Activated CD8-positive, alpha-beta memory T cell treated with anti-CD3 and anti-CD28 coated beads, Interleukin-2, amount 50 U/mL, for 24 hours (primary cell): ENCODE results near the gene SLCO2B1.

ENCODE experiments used
- DNase-seq: peaks from one replicate; pipeline ENCODE4 v3.0.0-alpha.2; 2020; ENCODE audit errors: extremely low read depth

Gene SLCO2B1

GRCh38 chr11:75246671-75247350, 95.9 kb downstream of the SLCO2B1 start:
- no peak for DNase-seq

GRCh38 chr11:75248924-75249256, 98.0 kb downstream of the SLCO2B1 start:
- DNase-seq, result no peak

- DNase-seq, result no peak
These were observed 98.8 kb downstream of the SLCO2B1 start for GRCh38 chr11:75249704-75250103.

- no peak for DNase-seq
These were observed 103.4 kb downstream of the SLCO2B1 start for GRCh38 chr11:75254326-75254725.
